ENCODE measurements around the gene UVRAG.
A peak's percentile ranks its signal among the peaks of the same experiment; 100 is the strongest.
"Not testable (repeated sequence)": the region's sequence is repeated elsewhere in the genome, so short reads cannot be mapped to it uniquely, and the experiment has no call there.

The UVRAG gene

DNA sequence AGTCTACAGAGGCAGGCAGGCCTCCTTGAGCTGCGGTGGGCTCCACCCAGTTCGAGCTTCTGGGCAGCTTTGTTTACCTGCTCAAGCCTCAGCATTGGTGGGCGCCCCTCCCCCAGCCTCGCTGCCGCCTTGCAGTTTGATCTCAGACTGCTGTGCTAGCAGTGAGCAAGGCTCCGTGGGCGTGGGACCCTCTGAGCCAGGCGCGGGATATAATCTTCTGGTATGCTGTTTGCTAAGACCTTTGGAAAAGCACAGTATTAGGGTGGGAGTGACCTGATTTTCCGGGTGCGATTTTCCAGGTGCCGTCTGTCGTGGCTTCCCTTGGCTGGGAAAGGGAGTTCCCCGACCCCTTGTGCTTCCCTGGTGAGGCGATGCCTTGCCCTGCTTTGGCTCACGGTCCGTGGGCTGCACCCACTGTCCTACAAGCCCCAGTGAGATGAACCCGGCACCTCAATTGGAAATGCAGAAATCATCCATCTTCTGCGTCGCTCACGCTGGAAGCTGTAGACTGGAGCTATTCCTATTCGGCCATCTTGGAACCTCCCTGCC lies 164.5 kb downstream of the UVRAG start:
- not testable (repeated sequence) for H2BK15ac ChIP-seq (ENCODE audit: low read depth, poor library complexity, severe bottlenecking); H2BK120ac ChIP-seq (ENCODE audit: low read depth, low read length); H2AFZ ChIP-seq (ENCODE audit: low read depth, low read length); H3K23ac ChIP-seq (ENCODE audit: low read length in 2 of 2); H3K18ac ChIP-seq (ENCODE audit: low read depth in 1 of 2, low read length in 2 of 2); H3K9me3 ChIP-seq (ENCODE audit: control insufficient read depth, low read length); H2AK5ac ChIP-seq (ENCODE audit: low read length, severe bottlenecking); H3K9ac ChIP-seq (ENCODE audit: low read length); H3K27ac ChIP-seq (ENCODE audit: low read length, poor library complexity, severe bottlenecking); H3K27me3 ChIP-seq (ENCODE audit: control insufficient read depth in 1 of 2, insufficient read depth in 1 of 2, low read length in 2 of 2); H3K4ac ChIP-seq (ENCODE audit: low read depth in 1 of 2, low read length in 2 of 2); DNase-seq; H2BK12ac ChIP-seq (ENCODE audit: low read length in 2 of 2); H4K91ac ChIP-seq (ENCODE audit: low read length); H3K14ac ChIP-seq (ENCODE audit: low read length in 2 of 2); H2BK5ac ChIP-seq (ENCODE audit: low read depth, low read length, poor library complexity, severe bottlenecking); H3K4me1 ChIP-seq (ENCODE audit: control insufficient read depth, insufficient read depth, low read depth, low read length); H4K8ac ChIP-seq (ENCODE audit: low read length); H3K79me1 ChIP-seq (replicated peaks; ENCODE audit: low read length, poor library complexity, severe bottlenecking); H3K4me2 ChIP-seq (ENCODE audit: low read length, poor library complexity, severe bottlenecking)
- Histone ChIP-seq H3K4me3 (ENCODE audit: insufficient read depth in 1 of 2, low read depth in 1 of 2, low read length in 2 of 2) (peak overlapping the region in 1 of 2 experiments; percentile 52), H3K36me3 (ENCODE audit: control insufficient read depth in 1 of 2, insufficient read depth in 2 of 2, low read depth in 1 of 2, low read length in 2 of 2) (peaks cover 0 to 14% of the 10 kb centered on the region in 2 experiments)
- 67% methylated on average over 20 of the region's 22 CpGs for WGBS

GRCh38 chr11:75980031-75980430 lies 165.0 kb downstream of the UVRAG start:
- H3K79me1 ChIP-seq (replicated peaks; ENCODE audit: low read length, poor library complexity, severe bottlenecking), result peaks cover 9% of the 10 kb centered on the region
- H3K14ac ChIP-seq (ENCODE audit: low read length in 2 of 2), result no peak overlapping the region
- no peak overlapping the region for H2AFZ ChIP-seq (ENCODE audit: low read depth, low read length)
- no peak overlapping the region for H4K8ac ChIP-seq (ENCODE audit: low read length)
- no peak overlapping the region for H3K18ac ChIP-seq (ENCODE audit: low read depth in 1 of 2, low read length in 2 of 2)
- WGBS, result no CpG with 5 or more reads among the region's 2 CpGs
- peaks cover 3% of the 10 kb centered on the region for H3K4me1 ChIP-seq (ENCODE audit: control insufficient read depth, insufficient read depth, low read depth, low read length)
- H3K27ac ChIP-seq (ENCODE audit: low read length, poor library complexity, severe bottlenecking), result no peak overlapping the region
- H3K9me3 ChIP-seq (ENCODE audit: control insufficient read depth, low read length), result no peaks in the 10 kb centered on the region
- H3K36me3 ChIP-seq (ENCODE audit: control insufficient read depth in 1 of 2, insufficient read depth in 2 of 2, low read depth in 1 of 2, low read length in 2 of 2), result peaks cover 0 to 18% of the 10 kb centered on the region in 2 experiments
- H2BK15ac ChIP-seq (ENCODE audit: low read depth, poor library complexity, severe bottlenecking), result no peak overlapping the region
- H2AK5ac ChIP-seq (ENCODE audit: low read length, severe bottlenecking), result no peak overlapping the region
- H2BK12ac ChIP-seq (ENCODE audit: low read length in 2 of 2), result no peak overlapping the region
- H2BK5ac ChIP-seq (ENCODE audit: low read depth, low read length, poor library complexity, severe bottlenecking), result no peak overlapping the region
- H3K4ac ChIP-seq (ENCODE audit: low read depth in 1 of 2, low read length in 2 of 2), result no peak overlapping the region
- H3K4me2 ChIP-seq (ENCODE audit: low read length, poor library complexity, severe bottlenecking), result peak overlapping the region; percentile 49
- H4K91ac ChIP-seq (ENCODE audit: low read length), result no peak overlapping the region
- H3K23ac ChIP-seq (ENCODE audit: low read length in 2 of 2), result no peak overlapping the region
- no peaks in the 10 kb centered on the region for H3K27me3 ChIP-seq (ENCODE audit: control insufficient read depth in 1 of 2, insufficient read depth in 1 of 2, low read length in 2 of 2)
- H2BK120ac ChIP-seq (ENCODE audit: low read depth, low read length), result no peak overlapping the region
- H3K9ac ChIP-seq (ENCODE audit: low read length), result no peak overlapping the region
- no peak for DNase-seq
- no peak overlapping the region for H3K4me3 ChIP-seq (ENCODE audit: insufficient read depth in 1 of 2, low read depth in 1 of 2, low read length in 2 of 2)

DNA sequence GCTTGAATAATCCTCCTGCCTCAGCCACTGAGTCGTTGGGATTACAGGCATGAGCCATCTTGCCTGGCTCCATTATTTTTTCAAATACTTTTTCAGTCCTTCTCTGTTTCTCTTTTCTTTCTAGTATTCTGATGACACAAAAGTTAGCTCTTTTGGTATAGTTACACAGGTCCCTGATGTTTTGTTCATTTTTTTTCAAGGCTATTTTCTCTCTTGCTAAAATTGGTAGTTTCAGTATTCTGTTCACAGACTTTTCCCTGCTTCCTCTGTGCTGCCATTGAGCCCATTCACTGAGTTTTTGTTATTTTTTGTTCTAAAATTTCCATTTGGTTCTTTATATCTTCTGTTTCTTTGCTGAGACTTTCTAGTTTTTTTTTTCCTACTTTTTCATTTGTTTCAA lies 166.5 kb downstream of the UVRAG start:
- H2BK12ac ChIP-seq (ENCODE audit: low read length in 2 of 2), result no peak overlapping the region
- no peak overlapping the region for H3K4me3 ChIP-seq (ENCODE audit: insufficient read depth in 1 of 2, low read depth in 1 of 2, low read length in 2 of 2)
- no peak overlapping the region for H3K14ac ChIP-seq (ENCODE audit: low read length in 2 of 2)
- H3K4me2 ChIP-seq (ENCODE audit: low read length, poor library complexity, severe bottlenecking), result no peak overlapping the region
- H2BK120ac ChIP-seq (ENCODE audit: low read depth, low read length), result no peak overlapping the region
- H3K18ac ChIP-seq (ENCODE audit: low read depth in 1 of 2, low read length in 2 of 2), result no peak overlapping the region
- no peak overlapping the region for H3K27ac ChIP-seq (ENCODE audit: low read length, poor library complexity, severe bottlenecking)
- no peak overlapping the region for H4K8ac ChIP-seq (ENCODE audit: low read length)
- DNase-seq, result no peak
- no peaks in the 10 kb centered on the region for H3K9me3 ChIP-seq (ENCODE audit: control insufficient read depth, low read length)
- WGBS, result 50% methylated on average over 1 of the region's 1 CpG
- no peak overlapping the region for H2BK5ac ChIP-seq (ENCODE audit: low read depth, low read length, poor library complexity, severe bottlenecking)
- H3K4me1 ChIP-seq (ENCODE audit: control insufficient read depth, insufficient read depth, low read depth, low read length), result peaks cover 3% of the 10 kb centered on the region
- no peak overlapping the region for H2AK5ac ChIP-seq (ENCODE audit: low read length, severe bottlenecking)
- no peak overlapping the region for H4K91ac ChIP-seq (ENCODE audit: low read length)
- H3K9ac ChIP-seq (ENCODE audit: low read length), result no peak overlapping the region
- no peak overlapping the region for H2BK15ac ChIP-seq (ENCODE audit: low read depth, poor library complexity, severe bottlenecking)
- H3K36me3 ChIP-seq (ENCODE audit: control insufficient read depth in 1 of 2, insufficient read depth in 2 of 2, low read depth in 1 of 2, low read length in 2 of 2), result peaks cover 0 to 18% of the 10 kb centered on the region in 2 experiments
- peaks cover 9% of the 10 kb centered on the region for H3K79me1 ChIP-seq (replicated peaks; ENCODE audit: low read length, poor library complexity, severe bottlenecking)
- no peak overlapping the region for H3K23ac ChIP-seq (ENCODE audit: low read length in 2 of 2)
- H3K27me3 ChIP-seq (ENCODE audit: control insufficient read depth in 1 of 2, insufficient read depth in 1 of 2, low read length in 2 of 2), result no peaks in the 10 kb centered on the region
- H3K4ac ChIP-seq (ENCODE audit: low read depth in 1 of 2, low read length in 2 of 2), result no peak overlapping the region
- no peak overlapping the region for H2AFZ ChIP-seq (ENCODE audit: low read depth, low read length)

GRCh38 chr11:75982309-75982708 lies 167.3 kb downstream of the UVRAG start:
- H2BK120ac ChIP-seq (ENCODE audit: low read depth, low read length), result peak overlapping the region; percentile 8
- H2AFZ ChIP-seq (ENCODE audit: low read depth, low read length), result no peak overlapping the region
- no peak overlapping the region for H2BK5ac ChIP-seq (ENCODE audit: low read depth, low read length, poor library complexity, severe bottlenecking)
- no peak overlapping the region for H3K4me3 ChIP-seq (ENCODE audit: insufficient read depth in 1 of 2, low read depth in 1 of 2, low read length in 2 of 2)
- peak overlapping the region; percentile 28 for H3K4me2 ChIP-seq (ENCODE audit: low read length, poor library complexity, severe bottlenecking)
- peaks cover 9% of the 10 kb centered on the region for H3K79me1 ChIP-seq (replicated peaks; ENCODE audit: low read length, poor library complexity, severe bottlenecking)
- no peak overlapping the region for H2AK5ac ChIP-seq (ENCODE audit: low read length, severe bottlenecking)
- 76% methylated on average over 4 of the region's 4 CpGs for WGBS
- no peak overlapping the region for H4K91ac ChIP-seq (ENCODE audit: low read length)
- no peaks in the 10 kb centered on the region for H3K27me3 ChIP-seq (ENCODE audit: control insufficient read depth in 1 of 2, insufficient read depth in 1 of 2, low read length in 2 of 2)
- H3K18ac ChIP-seq (ENCODE audit: low read depth in 1 of 2, low read length in 2 of 2), result peak overlapping the region in 1 of 2 experiments; percentile 12
- H4K8ac ChIP-seq (ENCODE audit: low read length), result no peak overlapping the region
- H3K9me3 ChIP-seq (ENCODE audit: control insufficient read depth, low read length), result no peaks in the 10 kb centered on the region
- DNase-seq, result no peak
- no peak overlapping the region for H3K23ac ChIP-seq (ENCODE audit: low read length in 2 of 2)
- H2BK15ac ChIP-seq (ENCODE audit: low read depth, poor library complexity, severe bottlenecking), result no peak overlapping the region
- H3K36me3 ChIP-seq (ENCODE audit: control insufficient read depth in 1 of 2, insufficient read depth in 2 of 2, low read depth in 1 of 2, low read length in 2 of 2), result peaks cover 0 to 18% of the 10 kb centered on the region in 2 experiments
- no peak overlapping the region for H2BK12ac ChIP-seq (ENCODE audit: low read length in 2 of 2)
- no peak overlapping the region for H3K9ac ChIP-seq (ENCODE audit: low read length)
- no peak overlapping the region for H3K4ac ChIP-seq (ENCODE audit: low read depth in 1 of 2, low read length in 2 of 2)
- no peak overlapping the region for H3K27ac ChIP-seq (ENCODE audit: low read length, poor library complexity, severe bottlenecking)
- no peak overlapping the region for H3K14ac ChIP-seq (ENCODE audit: low read length in 2 of 2)
- H3K4me1 ChIP-seq (ENCODE audit: control insufficient read depth, insufficient read depth, low read depth, low read length), result peaks cover 3% of the 10 kb centered on the region

Measured in mesenchymal stem cell (in vitro differentiated cells and primary cell).